ENCODE measurements around the gene ACTA2. TPM values are rescaled to one million over a fixed set of nuclear protein-coding genes. Genes with fewer than 3 reads are reported as not detected.

The ACTA2 gene
- polyA plus RNA-seq, 1 of the 3 experiments (the other 2 are of a cell fraction) = 130 TPM

Small RNAs within 50 kb of the gene (small RNA-seq; reads per million reads assigned to genes)
- gene RF02116 = 0 reads per million in 7 experiments

Other genes with a start within 250 kb of the ACTA2 start
- gene LIPK, start 246.5 kb downstream of the ACTA2 start, polyA plus RNA-seq (2012; rRNA removed) = not detected in 2 replicates
- gene LIPN, start 192.8 kb downstream of the ACTA2 start, polyA plus RNA-seq (2012; rRNA removed) = not detected in 2 replicates
- gene LIPM, start 150.0 kb downstream of the ACTA2 start, polyA plus RNA-seq (2012; rRNA removed) = not detected in 2 replicates
- 0.15 TPM in 2 replicates for gene ANKRD22, start 100.9 kb downstream of the ACTA2 start, polyA plus RNA-seq (2012; rRNA removed)
- gene STAMBPL1, start 72.5 kb downstream of the ACTA2 start, polyA plus RNA-seq (2012; rRNA removed) = 25.1 and 32.6 TPM in 2 replicates
- gene FAS, start 38.0 kb upstream of the ACTA2 start, polyA plus RNA-seq (2012; rRNA removed) = 31.5 and 44.2 TPM in 2 replicates

All from SK-N-SH (cell line).